DOHH2 (cell line): ENCODE measurements around the gene QPCTL.

ENCODE experiments used
- H3F3A ChIP-seq: fragments of 200-600 bp; sonication (generic), shearing (Covaris generic); 2 replicates; pipeline ENCODE4 v1.6.0; 2016; ENCODE audit warnings: antibody characterized with exemption, mild to moderate bottlenecking; ENCODE audit not compliant: control insufficient read depth, insufficient read depth
- H3K27ac ChIP-seq: fragments of 200-600 bp; sonication (generic); 2 replicates; pipeline ENCODE4 v1.5.1; 2014; ENCODE audit warnings: low read depth, mild to moderate bottlenecking, low read length, moderate library complexity
- H3K27me3 ChIP-seq: fragments of 200-600 bp; sonication (generic); 2 replicates; pipeline ENCODE4 v1.6.1; 2014; ENCODE audit warnings: mild to moderate bottlenecking, low read length, mixed read lengths; ENCODE audit not compliant: control insufficient read depth
- H3K36me3 ChIP-seq: fragments of 200-600 bp; sonication (generic); 2 replicates; pipeline ENCODE4 v1.6.1; 2014; ENCODE audit warnings: mild to moderate bottlenecking, low read length, moderate library complexity, mixed read lengths; ENCODE audit not compliant: control insufficient read depth
- H3K4me1 ChIP-seq: fragments of 200-600 bp; sonication (generic); 2 replicates; pipeline ENCODE4 v1.6.1; 2014; ENCODE audit warnings: mild to moderate bottlenecking, low read length, mixed read lengths; ENCODE audit not compliant: control insufficient read depth
- H3K4me2 ChIP-seq: fragments of 200-600 bp; sonication (generic); 2 replicates; pipeline ENCODE4 v1.6.0; 2014; ENCODE audit warnings: mild to moderate bottlenecking, low read length, moderate library complexity
- H3K4me3 ChIP-seq: fragments of 200-600 bp; sonication (generic); 2 replicates; pipeline ENCODE4 v1.5.1; 2014; ENCODE audit warnings: mild to moderate bottlenecking, low read length, mixed read lengths
- H3K79me2 ChIP-seq: fragments of 200-600 bp; sonication (generic); 2 replicates; pipeline ENCODE4 v1.6.1; 2014; ENCODE audit warnings: mild to moderate bottlenecking, low read length, mixed read lengths; ENCODE audit not compliant: control insufficient read depth
- H3K9me2 ChIP-seq: fragments of 200-600 bp; sonication (generic); replicated peaks from 2 replicates; pipeline ENCODE4 v1.6.1; 2014; ENCODE audit warnings: mild to moderate bottlenecking, low read length, mixed read lengths; ENCODE audit not compliant: control insufficient read depth
- H3K9me3 ChIP-seq: fragments of 200-600 bp; sonication (generic); 2 replicates; pipeline ENCODE4 v1.6.1; 2014; ENCODE audit warnings: antibody characterized with exemption, low read length, mixed read lengths; ENCODE audit not compliant: control insufficient read depth, insufficient read depth
- H4K20me1 ChIP-seq: fragments of 200-600 bp; sonication (generic); 2 replicates; pipeline ENCODE4 v1.6.0; 2014; ENCODE audit warnings: low read depth, mild to moderate bottlenecking, antibody characterized with exemption, low read length, moderate library complexity; ENCODE audit not compliant: control insufficient read depth, insufficient read depth
- EZH2phosphoT487 ChIP-seq: fragments of 200-600 bp; sonication (generic); IDR thresholded peaks from 2 replicates; pipeline ENCODE4 v1.6.1; 2017; ENCODE audit warnings: borderline replicate concordance, mild to moderate bottlenecking, antibody characterized with exemption, low read length, moderate library complexity, mixed read lengths
- TF ChIP-seq, protein P1 (sequence below): fragments of 200-600 bp; sonication (generic); IDR thresholded peaks from one replicate; pipeline ENCODE4 v1.5.1; 2014; ENCODE audit warnings: antibody characterized with exemption, mild to moderate bottlenecking, low read depth, low read length; ENCODE audit not compliant: poor library complexity, severe bottlenecking

QPCTL gene

GRCh38 chr19:45752639-45753038 lies 60.2 kb downstream of the QPCTL start:
- Histone ChIP-seq H3K27ac (no peak overlapping the region), H3K79me2 (no peaks in the 10 kb centered on the region), H4K20me1 (no peaks in the 10 kb centered on the region), H3K9me3 (no peaks in the 10 kb centered on the region), H3F3A (no peaks in the 10 kb centered on the region), H3K4me3 (no peak overlapping the region), H3K4me2 (no peak overlapping the region), H3K9me2 (no peaks in the 10 kb centered on the region), H3K27me3 (no peaks in the 10 kb centered on the region; the same call in 1 of the 2 replicates), H3K4me1 (no peaks in the 10 kb centered on the region), H3K36me3 (no peaks in the 10 kb centered on the region)
- TF ChIP-seq, protein P1, sequence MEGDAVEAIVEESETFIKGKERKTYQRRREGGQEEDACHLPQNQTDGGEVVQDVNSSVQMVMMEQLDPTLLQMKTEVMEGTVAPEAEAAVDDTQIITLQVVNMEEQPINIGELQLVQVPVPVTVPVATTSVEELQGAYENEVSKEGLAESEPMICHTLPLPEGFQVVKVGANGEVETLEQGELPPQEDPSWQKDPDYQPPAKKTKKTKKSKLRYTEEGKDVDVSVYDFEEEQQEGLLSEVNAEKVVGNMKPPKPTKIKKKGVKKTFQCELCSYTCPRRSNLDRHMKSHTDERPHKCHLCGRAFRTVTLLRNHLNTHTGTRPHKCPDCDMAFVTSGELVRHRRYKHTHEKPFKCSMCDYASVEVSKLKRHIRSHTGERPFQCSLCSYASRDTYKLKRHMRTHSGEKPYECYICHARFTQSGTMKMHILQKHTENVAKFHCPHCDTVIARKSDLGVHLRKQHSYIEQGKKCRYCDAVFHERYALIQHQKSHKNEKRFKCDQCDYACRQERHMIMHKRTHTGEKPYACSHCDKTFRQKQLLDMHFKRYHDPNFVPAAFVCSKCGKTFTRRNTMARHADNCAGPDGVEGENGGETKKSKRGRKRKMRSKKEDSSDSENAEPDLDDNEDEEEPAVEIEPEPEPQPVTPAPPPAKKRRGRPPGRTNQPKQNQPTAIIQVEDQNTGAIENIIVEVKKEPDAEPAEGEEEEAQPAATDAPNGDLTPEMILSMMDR, result no peak
- TF ChIP-seq EZH2phosphoT487, result no peak

DNA sequence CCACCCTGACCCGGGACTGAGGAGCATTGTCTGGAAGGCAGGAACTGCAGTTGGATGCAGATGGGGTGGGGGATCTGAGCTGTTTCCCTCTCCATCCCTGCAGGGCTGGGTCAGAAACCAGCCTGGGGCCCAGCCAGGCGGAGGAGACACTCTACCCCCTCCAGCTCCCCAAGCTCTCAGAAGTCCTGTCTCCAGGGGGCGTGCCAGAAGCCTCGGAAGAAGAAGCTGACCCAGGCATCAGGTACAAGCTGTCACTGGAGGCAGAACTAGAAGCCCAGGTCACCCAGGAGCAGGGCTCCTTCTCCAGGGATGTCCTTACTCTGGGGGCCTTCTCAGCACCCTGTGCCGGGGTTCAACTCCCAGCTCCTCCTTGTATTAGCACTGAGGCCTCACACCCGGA lies 61.1 kb downstream of the QPCTL start:
- H3K9me3 ChIP-seq, result no peaks in the 10 kb centered on the region
- H3K9me2 ChIP-seq, result no peaks in the 10 kb centered on the region
- H3K4me1 ChIP-seq, result no peaks in the 10 kb centered on the region
- no peak overlapping the region for H3K4me2 ChIP-seq
- H3K4me3 ChIP-seq, result no peak overlapping the region
- no peaks in the 10 kb centered on the region for H4K20me1 ChIP-seq
- TF ChIP-seq, protein P1, result peak; percentile 19
- no peak for TF ChIP-seq EZH2phosphoT487
- no peaks in the 10 kb centered on the region for H3K79me2 ChIP-seq
- H3K36me3 ChIP-seq, result no peaks in the 10 kb centered on the region
- no peaks in the 10 kb centered on the region; the same call in 1 of the 2 replicates for H3K27me3 ChIP-seq
- no peaks in the 10 kb centered on the region for H3F3A ChIP-seq
- no peak overlapping the region for H3K27ac ChIP-seq
